ENCODE measurements around the gene OOSP4B.

- TF ChIP-seq CTCF (IDR thresholded peaks at IDR 0.05; ENCODE audit: poor library complexity) (no peak), EZH2phosphoT487 (IDR thresholded peaks at IDR 0.05; ENCODE audit: low read depth, severe bottlenecking, unreplicated experiment) (no peak)
These were observed 60.3 kb downstream of the OOSP4B start for GRCh38 chr11:60077216-60077817.
